Common myeloid progenitor, CD34-positive (primary cell): ENCODE results near the gene ARF3.

Source experiments
- CTCF ChIA-PET: fragments of 350-600 bp; sonication (Branson Sonifier 250); formaldehyde crosslinking; loops from one replicate; lab custom pipeline; 2021; ENCODE audit warnings: antibody characterized with exemption; lab: Charles Lee
- POLR2A ChIA-PET: fragments of 350-600 bp; sonication (Branson Sonifier 250); formaldehyde crosslinking; loops from one replicate; lab custom pipeline; 2021; ENCODE audit warnings: antibody characterized with exemption; lab: Charles Lee
- DNase-seq, 3 donors: peaks; one replicate each; pipeline versions ENCODE4 v3.0.0 to v3.0.0-alpha.2; 2013
- H3K27ac ChIP-seq, 2 experiments: 1 replicate in 1 of 2; 2 replicates in 1 of 2; pipeline ENCODE4 v1.7.0; 2013; ENCODE audit warnings: inconsistent platforms in 2 of 2, low read length in 2 of 2, mild to moderate bottlenecking in 2 of 2, low read depth in 1 of 2, moderate library complexity in 1 of 2; ENCODE audit not compliant: severe bottlenecking in 2 of 2, insufficient read depth in 1 of 2, poor library complexity in 1 of 2
- H3K27me3 ChIP-seq, 5 experiments: replicated peaks in 2 of 5; 1 replicate in 3 of 5; 2 replicates in 2 of 5; pipeline versions ENCODE4 v1.6.1 to v1.7.0; 2013; ENCODE audit warnings: low read length in 4 of 5, mild to moderate bottlenecking in 2 of 5, moderate library complexity in 2 of 5, inconsistent platforms in 1 of 5; ENCODE audit not compliant: insufficient read depth in 5 of 5, control insufficient read depth in 4 of 5
- H3K36me3 ChIP-seq, 4 experiments: 1 replicate in 2 of 4; 2 replicates in 2 of 4; pipeline versions ENCODE4 v1.6.1 to v1.7.0; 2013; ENCODE audit warnings: low read length in 3 of 4, control low read depth in 1 of 4, mild to moderate bottlenecking in 1 of 4; ENCODE audit not compliant: control insufficient read depth in 4 of 4, insufficient read depth in 4 of 4
- H3K4me1 ChIP-seq, 4 experiments: 1 replicate in 3 of 4; 2 replicates in 1 of 4; pipeline versions ENCODE4 v1.6.1 to v1.7.1; 2013; ENCODE audit warnings: low read length in 3 of 4, mild to moderate bottlenecking in 3 of 4, control low read depth in 1 of 4, inconsistent platforms in 1 of 4, moderate library complexity in 1 of 4; ENCODE audit not compliant: control insufficient read depth in 4 of 4, insufficient read depth in 4 of 4; ENCODE audit errors: control extremely low read depth in 1 of 4
- H3K4me3 ChIP-seq, 7 experiments: 1 replicate in 4 of 7; 2 replicates in 3 of 7; pipeline versions ENCODE4 v1.5.1 to v1.7.0; 2013; ENCODE audit warnings: mild to moderate bottlenecking in 7 of 7, low read length in 6 of 7, moderate library complexity in 6 of 7, inconsistent platforms in 2 of 7, low read depth in 2 of 7, control low read depth in 1 of 7; ENCODE audit not compliant: insufficient read depth in 4 of 7, control insufficient read depth in 1 of 7; ENCODE audit errors: extremely low read depth in 1 of 7
- H3K9me3 ChIP-seq, 5 experiments: 1 replicate in 4 of 5; 2 replicates in 1 of 5; pipeline versions ENCODE4 v1.6.1 to v1.7.1; 2013; ENCODE audit warnings: low read length in 4 of 5, mild to moderate bottlenecking in 2 of 5, inconsistent platforms in 1 of 5, low read depth in 1 of 5, moderate library complexity in 1 of 5; ENCODE audit not compliant: control insufficient read depth in 4 of 5, insufficient read depth in 2 of 5; ENCODE audit errors: control extremely low read depth in 1 of 5
- WGBS: methylation state at CpG from one replicate; pipeline ENCODE4 v1.1.5; 2013; ENCODE audit not compliant: insufficient coverage; 5-methylcytosine and 5-hydroxymethylcytosine counted together

Gene ARF3

GRCh38 chr12:48934312-48934706, 23.0 kb downstream of the ARF3 start:
- POLR2A ChIA-PET, result no interaction called here
- no peak overlapping the region for H3K27ac ChIP-seq

GRCh38 chr12:48933664-48934311, 23.5 kb downstream of the ARF3 start:
- peaks cover 15 to 80% (median 55%) of the 10 kb centered on the region in 4 experiments for H3K36me3 ChIP-seq
- no peak for DNase-seq
- WGBS, result 84% methylated on average over 5 of the region's 9 CpGs

More at GRCh38 chr12:48934312-48934706, 23.0 kb downstream of the ARF3 start:
- Histone ChIP-seq H3K4me3 (no peak overlapping the region), H3K36me3 (peaks cover 17 to 82% (median 60%) of the 10 kb centered on the region in 4 experiments), H3K9me3 (no peaks in the 10 kb centered on the region), H3K4me1 (no peaks in the 10 kb centered on the region), H3K27me3 (no peaks in the 10 kb centered on the region)
- WGBS, result no CpG with 5 or more reads among the region's 1 CpG
- CTCF ChIA-PET, result interaction anchor here (1.0 to 75.7 kb wide), 7 partner anchors 5 to 87 kb away, joined by 3 to 1637 read pairs (median 10); partner anchors contain the start of genes ARF3, DDN, FKBP11 and WNT1
- DNase-seq, result peak in 1 of 3 donors; percentile 23

GRCh38 chr12:48932878-48933277, 24.4 kb downstream of the ARF3 start:
- Histone ChIP-seq H3K9me3 (no peaks in the 10 kb centered on the region), H3K4me1 (no peaks in the 10 kb centered on the region), H3K36me3 (peaks cover 14 to 71% (median 50%) of the 10 kb centered on the region in 4 experiments), H3K27me3 (no peaks in the 10 kb centered on the region), H3K27ac (no peak overlapping the region), H3K4me3 (no peak overlapping the region)
- WGBS, result 65% methylated on average over 2 of the region's 2 CpGs
- DNase-seq, result no peak
- CTCF ChIA-PET, result interaction anchor here (2.5 to 75.7 kb wide), 5 partner anchors 7 to 79 kb away, joined by 8 to 1637 read pairs (median 54); partner anchors contain the start of genes ARF3, DDN, FKBP11 and WNT1
- POLR2A ChIA-PET, result no interaction called here

More at GRCh38 chr12:48933664-48934311, 23.5 kb downstream of the ARF3 start:
- H3K9me3 ChIP-seq, result no peaks in the 10 kb centered on the region
- no peaks in the 10 kb centered on the region for H3K27me3 ChIP-seq
- CTCF ChIA-PET, result interaction anchor here (1.0 to 75.7 kb wide), 7 partner anchors 6 to 88 kb away, joined by 3 to 1637 read pairs (median 10); partner anchors contain the start of genes ARF3, DDN, FKBP11 and WNT1
- no peak overlapping the region for H3K27ac ChIP-seq
- no peaks in the 10 kb centered on the region for H3K4me1 ChIP-seq
- POLR2A ChIA-PET, result no interaction called here
- no peak overlapping the region for H3K4me3 ChIP-seq

GRCh38 chr12:48930475-48930874, 26.8 kb downstream of the ARF3 start:
- Histone ChIP-seq H3K4me1 (peaks cover 0 to 5% (median 2%) of the 10 kb centered on the region in 4 experiments), H3K36me3 (peaks cover 11 to 56% (median 41%) of the 10 kb centered on the region in 4 experiments), H3K4me3 (no peak overlapping the region), H3K27me3 (no peaks in the 10 kb centered on the region), H3K9me3 (no peaks in the 10 kb centered on the region), H3K27ac (no peak overlapping the region)
- whole genome bisulfite sequencing, result 95% methylated on average over 3 of the region's 4 CpGs
- POLR2A ChIA-PET, result no interaction called here
- CTCF ChIA-PET, result interaction anchor here (0.9 to 47.1 kb wide), 8 partner anchors 10 to 77 kb away, joined by 3 to 1637 read pairs (median 6); partner anchors contain the start of genes ARF3, DDN, WNT1 and WNT10B
- no peak for DNase-seq

GRCh38 chr12:48929551-48929950, 27.7 kb downstream of the ARF3 start:
- peaks cover 11 to 49% (median 37%) of the 10 kb centered on the region in 4 experiments for H3K36me3 ChIP-seq
- POLR2A ChIA-PET, result no interaction called here
- H3K27ac ChIP-seq, result no peak overlapping the region
- CTCF ChIA-PET, result interaction anchor here (0.7 to 47.1 kb wide), 8 partner anchors 15 to 76 kb away, joined by 3 to 1637 read pairs (median 6); partner anchors contain the start of genes ARF3, DDN, WNT1 and WNT10B
- H3K9me3 ChIP-seq, result no peaks in the 10 kb centered on the region
- no peak overlapping the region for H3K4me3 ChIP-seq
- H3K4me1 ChIP-seq, result peaks cover 0 to 13% (median 6%) of the 10 kb centered on the region in 4 experiments
- DNase-seq, result no peak
- WGBS, result 100% methylated on average over 1 of the region's 1 CpG
- no peaks in the 10 kb centered on the region for H3K27me3 ChIP-seq

GRCh38 chr12:48927261-48927660, 30.0 kb downstream of the ARF3 start:
- Histone ChIP-seq H3K36me3 (peaks cover 0 to 46% (median 27%) of the 10 kb centered on the region in 4 experiments), H3K9me3 (no peaks in the 10 kb centered on the region), H3K27ac (no peak overlapping the region), H3K27me3 (no peaks in the 10 kb centered on the region), H3K4me3 (no peak overlapping the region), H3K4me1 (peaks cover 0 to 13% (median 9%) of the 10 kb centered on the region in 4 experiments)
- WGBS, result no CpG with 5 or more reads among the region's 2 CpGs
- ChIA-PET CTCF (interaction anchor here (47.1 kb wide), 1 partner anchor 42 kb away, joined by 1637 read pairs; the partner anchor contains the start of genes ARF3, DDN, WNT1 and WNT10B), POLR2A (no interaction called here)
- no peak for DNase-seq
